Liver (tissue), 3 donors: ENCODE data around the gene LPAR3.

Experiments
- CTCF ChIP-seq: fragments of 150-350 bp; IDR thresholded peaks from 2 replicates; pipeline ENCODE4 v1.5.1; 2017; ENCODE audit warnings: improper control_type of control experiment, low read depth, low read length; ENCODE audit not compliant: missing input control
- FOXA2 ChIP-seq: IDR thresholded peaks from 2 replicates; pipeline ENCODE4 v1.6.1; 2016; ENCODE audit warnings: antibody characterized with exemption
- HNF4A ChIP-seq, 2 donors: conservative IDR thresholded peaks; 2 replicates each; pipeline ENCODE4 v1.6.1; 2016; ENCODE audit warnings: antibody characterized with exemption in 2 of 2, mild to moderate bottlenecking in 2 of 2
- MAX ChIP-seq: IDR thresholded peaks from 2 replicates; pipeline ENCODE4 v1.6.1; 2016; ENCODE audit warnings: antibody characterized with exemption
- RAD21 ChIP-seq, 2 donors: IDR thresholded peaks; 2 replicates each; pipeline ENCODE4 v1.6.1; 2016; ENCODE audit warnings: antibody characterized with exemption in 2 of 2, mild to moderate bottlenecking in 2 of 2
- REST ChIP-seq: IDR thresholded peaks from 2 replicates; pipeline ENCODE4 v1.6.1; 2016; ENCODE audit warnings: antibody characterized with exemption, mild to moderate bottlenecking
- SP1 ChIP-seq: IDR thresholded peaks from 2 replicates; pipeline ENCODE4 v1.6.1; 2018; ENCODE audit warnings: antibody characterized with exemption, mild to moderate bottlenecking
- TAF1 ChIP-seq: conservative IDR thresholded peaks from 2 replicates; pipeline ENCODE4 v1.6.1; 2016; ENCODE audit warnings: antibody characterized with exemption, mild to moderate bottlenecking
- donor health status: healthy.
- donor health status: healthy.

GRCh38 chr1:84830136-84830535 lies 62.9 kb downstream of the LPAR3 start:
- TF ChIP-seq RAD21 (IDR thresholded peaks at IDR 0.05): no peak
- no peak for TF ChIP-seq CTCF
- TF ChIP-seq FOXA2: no peak
- TF ChIP-seq REST: no peak
- TF ChIP-seq MAX: no peak
- no peak for TF ChIP-seq SP1
- no peak for TF ChIP-seq TAF1
- no peak for TF ChIP-seq HNF4A (conservative IDR thresholded peaks at IDR 0.05)
